GM12878 (cell line): ENCODE results near the gene TRAPPC3L. TPM values are rescaled to one million over a fixed set of nuclear protein-coding genes. Genes with fewer than 3 reads are reported as not detected.

ENCODE experiments used
- ATAC-seq: fragments of 200-7000 bp; cut with Tn5 transposase; 3 replicates; pipeline ENCODE4 v1.9.1; 2020; ENCODE audit warnings: mild to moderate bottlenecking, moderate library complexity
- BruUV-seq: library from RNA; stranded (reverse); fragments of 400-500 nt; replicated peaks from 2 replicates; lab custom pipeline; 2021; lab: Mats Ljungman, UMichigan
- CTCF ChIA-PET: fragments of 300-600 bp; sonication (Branson Sonifier 250); formaldehyde crosslinking; extraction: SDS; loops from one replicate; lab custom pipeline; 2021; ENCODE audit warnings: inconsistent platforms; lab: Yijun Ruan, JAX
- POLR2A ChIA-PET: fragments of 350-600 bp; formaldehyde crosslinking; extraction: SDS; loops from one replicate; lab custom pipeline; 2021; ENCODE audit warnings: inconsistent platforms; lab: Charles Lee
- RAD21 ChIA-PET: fragments of 300-600 bp; sonication (Branson Sonifier 250); formaldehyde crosslinking; loops from one replicate; lab custom pipeline; 2023; ENCODE audit warnings: antibody characterized with exemption; ENCODE audit not compliant: unreplicated experiment; lab: Charles Lee
- SMC1A ChIA-PET: fragments of 300-600 bp; sonication (Branson Sonifier 250); formaldehyde crosslinking; loops from one replicate; lab custom pipeline; 2023; ENCODE audit not compliant: unreplicated experiment, uncharacterized antibody; lab: Charles Lee
- DNase-seq: peaks from one replicate; pipeline ENCODE4 v3.0.0-alpha.2; 2011; ENCODE audit warnings: low read depth, low spot score
- FAIRE-seq: peaks from 3 replicates; lab custom pipeline; 2011; peaks lifted over from hg19 to GRCh38; lab: Jason Lieb, UNC
- H2AFZ ChIP-seq: 2 replicates; pipeline ENCODE4 v1.6.0; 2011; ENCODE audit warnings: low read depth, low read length, control low read depth; ENCODE audit not compliant: control insufficient read depth
- H3K27ac ChIP-seq: 2 replicates; pipeline ENCODE4 v1.5.1; 2011; ENCODE audit warnings: control low read depth; ENCODE audit not compliant: control insufficient read depth, insufficient read depth
- H3K27me3 ChIP-seq, 2 experiments: replicated peaks in 1 of 2; 2 replicates each; pipeline versions ENCODE4 v1.6.0 to v1.6.1; 2011; ENCODE audit warnings: low read length in 1 of 2; ENCODE audit not compliant: control insufficient read depth in 2 of 2, insufficient read depth in 2 of 2
- H3K36me3 ChIP-seq, 2 experiments: 2 replicates each; pipeline ENCODE4 v1.5.1; 2011; ENCODE audit warnings: low read length in 1 of 2; ENCODE audit not compliant: control insufficient read depth in 2 of 2, insufficient read depth in 2 of 2
- H3K4me1 ChIP-seq: 2 replicates; pipeline ENCODE4 v1.6.1; 2011; ENCODE audit warnings: mild to moderate bottlenecking, low read length, moderate library complexity, mixed read lengths; ENCODE audit not compliant: control insufficient read depth, insufficient read depth
- H3K4me2 ChIP-seq: 2 replicates; pipeline ENCODE4 v1.6.0; 2011; ENCODE audit warnings: control low read depth; ENCODE audit not compliant: control insufficient read depth, insufficient read depth
- H3K4me3 ChIP-seq: fragments of 200-600 bp; sonication (generic); 2 replicates; pipeline ENCODE4 v1.5.1; 2016
- H3K79me2 ChIP-seq: 2 replicates; pipeline ENCODE4 v1.6.0; 2011; ENCODE audit warnings: low read length; ENCODE audit not compliant: control insufficient read depth, insufficient read depth
- H3K9ac ChIP-seq: 2 replicates; pipeline ENCODE4 v1.8.0; 2011; ENCODE audit warnings: low read length, control low read depth, mixed read lengths; ENCODE audit not compliant: control insufficient read depth, insufficient read depth
- H3K9me3 ChIP-seq: replicated peaks from 3 replicates; pipeline ENCODE4 v1.5.1; 2011; ENCODE audit warnings: mild to moderate bottlenecking, low read length; ENCODE audit not compliant: control insufficient read depth, insufficient read depth
- H4K20me1 ChIP-seq: 2 replicates; pipeline ENCODE4 v1.6.0; 2011; ENCODE audit not compliant: control insufficient read depth, insufficient read depth
- WGBS: methylation state at CpG from one replicate; pipeline ENCODE4 v1.1.6; 2016; ENCODE audit warnings: low lambda C conversion rate; ENCODE audit not compliant: insufficient replicate concordance, insufficient coverage; ENCODE audit errors: missing lambda C conversion rate; 5-methylcytosine and 5-hydroxymethylcytosine counted together
- in situ Hi-C: fragments of 300-500 bp; cut with MboI; formaldehyde crosslinking; loops from 9 replicates; pipeline ENCODE4 v1.14.3; 2018; ENCODE audit warnings: mixed read lengths
- intact Hi-C: fragments of 100-400 bp; cut with micrococcal nuclease; formaldehyde crosslinking; loops from one replicate; pipeline ENCODE4 v1.14.2; 2022; ENCODE audit not compliant: unreplicated experiment
- polyA plus RNA-seq, 11 experiments: library from polyadenylated mRNA; depleted of rRNA in 4 of 11; unstranded in 6 of 11; stranded (reverse) in 5 of 11; fragments of >200 nt; fragmentation: Nextera tagmentation in 4 of 11; fragmentation: Illumina TruSeq in 1 of 11; extraction: Ambion mirVana in 4 of 11; extraction: Trizol in 1 of 11; gene quantifications; 1 replicate in 1 of 11; 2 replicates in 10 of 11; pipeline versions ENCODE4 v1.2.1 to v1.2.3, GENCODE V29; 2011 to 2016; ENCODE audit warnings: inconsistent platforms in 2 of 11, missing spikeins in 2 of 11, low read depth in 1 of 11
- total RNA-seq, 4 experiments: library from RNA; depleted of rRNA in 3 of 4; stranded (reverse); fragments of >200 nt in 3 of 4; fragmentation: Illumina TruSeq in 1 of 4; extraction: Trizol in 1 of 4; gene quantifications; 2 replicates each; pipeline versions ENCODE4 v1.2.1 to v1.2.3, GENCODE V29; 2013 to 2021
- TF ChIP-seq, protein P1 (sequence below): fragments of 150-350 bp; IDR thresholded peaks from 2 replicates; pipeline ENCODE4 v1.6.1; 2016; ENCODE audit warnings: low read depth, low read length

Gene TRAPPC3L
- total and polyA plus RNA-seq, 10 of the 15 experiments (the other 5 are each of a cell fraction or from before 2014, with no cell fraction given) = not detected

DNA sequence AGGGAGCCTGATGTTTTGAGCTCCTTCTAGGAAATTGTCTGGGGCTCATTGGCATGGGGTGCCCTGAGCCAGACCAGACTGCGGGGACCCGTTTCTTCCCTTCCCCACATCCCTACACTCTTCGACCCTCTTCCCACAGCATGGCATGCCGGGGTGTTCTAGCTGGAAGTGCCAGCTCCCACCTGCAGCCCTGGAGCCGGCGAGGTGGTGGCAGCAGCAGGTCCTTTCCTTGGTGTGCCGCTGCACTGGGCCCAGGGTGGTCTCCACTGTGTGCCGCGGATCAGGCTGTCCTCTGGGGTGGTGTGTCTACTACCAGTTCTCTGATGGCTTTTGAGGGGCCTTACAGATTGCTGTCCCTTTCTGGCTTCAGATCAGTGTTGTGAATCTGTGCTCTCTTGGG is 18.3 kb upstream of the TRAPPC3L start:
- H2AFZ ChIP-seq = no peak overlapping the region
- WGBS = 74% methylated on average over 9 of the region's 9 CpGs
- ChIA-PET SMC1A (interaction anchor here (0.7 to 4.3 kb wide), 7 partner anchors 8 to 345 kb away, joined by 3 to 39 read pairs (median 7); partner anchors contain the start of gene CALHM4), RAD21 (interaction anchor here (1.3 to 2.5 kb wide), 4 partner anchors 29 to 297 kb away, joined by 3 to 12 read pairs (median 8); no protein-coding TSS in a partner anchor), POLR2A (interaction anchor here (0.6 to 0.7 kb wide), 2 partner anchors 159 to 297 kb away, joined by 4 to 9 read pairs; no protein-coding TSS in a partner anchor), CTCF (interaction anchor here (1.1 to 3.6 kb wide), 12 partner anchors 9 to 347 kb away, joined by 3 to 24 read pairs (median 7); partner anchors contain the start of gene CALHM4)
- TF ChIP-seq, protein P1, sequence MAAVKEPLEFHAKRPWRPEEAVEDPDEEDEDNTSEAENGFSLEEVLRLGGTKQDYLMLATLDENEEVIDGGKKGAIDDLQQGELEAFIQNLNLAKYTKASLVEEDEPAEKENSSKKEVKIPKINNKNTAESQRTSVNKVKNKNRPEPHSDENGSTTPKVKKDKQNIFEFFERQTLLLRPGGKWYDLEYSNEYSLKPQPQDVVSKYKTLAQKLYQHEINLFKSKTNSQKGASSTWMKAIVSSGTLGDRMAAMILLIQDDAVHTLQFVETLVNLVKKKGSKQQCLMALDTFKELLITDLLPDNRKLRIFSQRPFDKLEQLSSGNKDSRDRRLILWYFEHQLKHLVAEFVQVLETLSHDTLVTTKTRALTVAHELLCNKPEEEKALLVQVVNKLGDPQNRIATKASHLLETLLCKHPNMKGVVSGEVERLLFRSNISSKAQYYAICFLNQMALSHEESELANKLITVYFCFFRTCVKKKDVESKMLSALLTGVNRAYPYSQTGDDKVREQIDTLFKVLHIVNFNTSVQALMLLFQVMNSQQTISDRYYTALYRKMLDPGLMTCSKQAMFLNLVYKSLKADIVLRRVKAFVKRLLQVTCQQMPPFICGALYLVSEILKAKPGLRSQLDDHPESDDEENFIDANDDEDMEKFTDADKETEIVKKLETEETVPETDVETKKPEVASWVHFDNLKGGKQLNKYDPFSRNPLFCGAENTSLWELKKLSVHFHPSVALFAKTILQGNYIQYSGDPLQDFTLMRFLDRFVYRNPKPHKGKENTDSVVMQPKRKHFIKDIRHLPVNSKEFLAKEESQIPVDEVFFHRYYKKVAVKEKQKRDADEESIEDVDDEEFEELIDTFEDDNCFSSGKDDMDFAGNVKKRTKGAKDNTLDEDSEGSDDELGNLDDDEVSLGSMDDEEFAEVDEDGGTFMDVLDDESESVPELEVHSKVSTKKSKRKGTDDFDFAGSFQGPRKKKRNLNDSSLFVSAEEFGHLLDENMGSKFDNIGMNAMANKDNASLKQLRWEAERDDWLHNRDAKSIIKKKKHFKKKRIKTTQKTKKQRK = no peak
- FAIRE-seq (no peak), DNase-seq (no peak), ATAC-seq (no peak)
- no peaks in the 10 kb centered on the region; a peak in 1 of 4 replicates for H3K27me3 ChIP-seq
- H3K4me2 ChIP-seq = no peak overlapping the region
- no peak overlapping the region for H3K27ac ChIP-seq
- H3K9ac ChIP-seq = no peak overlapping the region
- intact Hi-C loops (loop anchor here (5.0 kb wide), 1 partner anchor 452 kb away; no protein-coding TSS in a partner anchor), in situ Hi-C loops (no loop called here)
- H3K36me3 ChIP-seq = no peaks in the 10 kb centered on the region
- BruUV-seq = no TSS peak
- H3K79me2 ChIP-seq = no peaks in the 10 kb centered on the region
- H3K4me3 ChIP-seq = no peak overlapping the region
- no peaks in the 10 kb centered on the region for H3K9me3 ChIP-seq
- no peaks in the 10 kb centered on the region for H4K20me1 ChIP-seq
- H3K4me1 ChIP-seq = no peaks in the 10 kb centered on the region
